GM12891 (cell line): ENCODE measurements around the gene TRAPPC3.

ENCODE experiments used
- DNase-seq: peaks from one replicate; pipeline ENCODE4 v3.0.0; 2011; ENCODE audit warnings: low spot score; ENCODE audit not compliant: insufficient read length
- FAIRE-seq: peaks from 2 replicates; lab custom pipeline; 2011; peaks lifted over from hg19 to GRCh38; lab: Jason Lieb, UNC
- PAX5 ChIP-seq: IDR thresholded peaks from 2 replicates; pipeline ENCODE4 v1.6.1; 2011; ENCODE audit warnings: low read length, moderate library complexity, mild to moderate bottlenecking; ENCODE audit not compliant: insufficient read depth, severe bottlenecking
- POLR2A ChIP-seq: IDR thresholded peaks from 2 replicates; pipeline ENCODE4 v1.6.1; 2011; ENCODE audit warnings: low read depth, low read length, control low read depth
- POLR2AphosphoS5 ChIP-seq: IDR thresholded peaks from 2 replicates; pipeline ENCODE4 v1.6.1; 2011; ENCODE audit warnings: low read depth, low read length, control low read depth
- POU2F2 ChIP-seq: IDR thresholded peaks from 2 replicates; pipeline ENCODE4 v1.6.1; 2011; ENCODE audit warnings: low read depth, mild to moderate bottlenecking, control low read depth, low read length, moderate library complexity
- SPI1 ChIP-seq: IDR thresholded peaks from 2 replicates; pipeline ENCODE4 v1.6.1; 2011; ENCODE audit warnings: low read depth, low read length, control low read depth
- TAF1 ChIP-seq: IDR thresholded peaks from 2 replicates; pipeline ENCODE4 v1.6.1; 2011; ENCODE audit warnings: low read depth, low read length, control low read depth

Gene TRAPPC3

GRCh38 chr1:36137776-36138175 lies 11.5 kb downstream of the TRAPPC3 start:
- no peak for FAIRE-seq
- TF ChIP-seq POU2F2: no peak
- TF ChIP-seq PAX5: no peak
- TF ChIP-seq SPI1: no peak
- TF ChIP-seq POLR2AphosphoS5: no peak
- no peak for TF ChIP-seq POLR2A
- no peak for TF ChIP-seq TAF1
- DNase-seq: no peak

- no peak for FAIRE-seq
- no peak for TF ChIP-seq TAF1
- TF ChIP-seq POLR2AphosphoS5: no peak
- no peak for TF ChIP-seq POLR2A
- TF ChIP-seq PAX5: no peak
- no peak for TF ChIP-seq POU2F2
- no peak for TF ChIP-seq SPI1
- no peak for DNase-seq
Measured at GRCh38 chr1:36137226-36137625, 12.1 kb downstream of the TRAPPC3 start.

GRCh38 chr1:36136535-36136934 lies 12.8 kb downstream of the TRAPPC3 start:
- TF ChIP-seq POLR2A (no peak), SPI1 (no peak), POLR2AphosphoS5 (no peak), PAX5 (no peak), POU2F2 (no peak), TAF1 (no peak)
- FAIRE-seq (no peak), DNase-seq (no peak)

DNA sequence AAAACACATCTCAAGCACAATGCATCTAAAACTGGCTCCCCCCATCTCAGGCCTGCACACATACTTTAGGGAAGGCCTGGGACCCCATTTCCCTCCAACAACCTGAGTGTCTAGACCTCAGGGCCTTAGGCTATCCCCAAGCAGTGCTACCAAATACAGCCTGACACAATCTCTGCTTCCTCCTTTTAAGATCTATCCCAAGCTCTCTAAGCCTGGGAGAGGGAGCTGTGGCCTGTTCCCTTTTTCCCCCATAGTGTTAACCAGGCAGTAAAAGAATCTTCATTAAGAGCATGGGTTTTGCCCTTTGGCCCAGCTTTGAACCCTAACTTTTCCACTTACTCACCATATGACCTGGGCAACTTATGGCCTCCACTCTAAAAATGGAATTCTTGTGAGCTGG lies 13.5 kb downstream of the TRAPPC3 start:
- no peak for FAIRE-seq
- TF ChIP-seq POLR2A (no peak), POU2F2 (no peak), PAX5 (no peak), TAF1 (no peak), SPI1 (no peak), POLR2AphosphoS5 (no peak)

DNA sequence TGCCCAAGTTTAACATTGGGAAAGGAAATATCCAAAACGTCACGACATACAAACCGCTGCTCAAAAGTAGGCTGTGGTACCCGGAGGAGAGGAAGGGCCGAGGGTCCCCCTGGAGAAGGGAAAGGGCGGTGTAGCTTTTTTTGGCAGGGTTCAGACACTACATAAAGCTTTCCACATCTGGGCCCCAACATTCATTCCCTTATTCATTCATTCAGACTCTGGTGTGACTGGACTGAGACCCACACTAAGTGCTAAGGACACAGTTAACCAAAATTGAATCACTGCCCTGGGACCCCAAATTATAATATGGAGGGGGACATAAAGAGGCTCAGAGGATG lies 14.0 kb downstream of the TRAPPC3 start:
- FAIRE-seq: no peak
- no peak for TF ChIP-seq POU2F2
- TF ChIP-seq POLR2AphosphoS5: no peak
- TF ChIP-seq SPI1: no peak
- no peak for TF ChIP-seq TAF1
- no peak for TF ChIP-seq PAX5
- no peak for TF ChIP-seq POLR2A

More for the DNA sequence above, 13.5 kb downstream of the TRAPPC3 start:
- DNase-seq: no peak

DNA sequence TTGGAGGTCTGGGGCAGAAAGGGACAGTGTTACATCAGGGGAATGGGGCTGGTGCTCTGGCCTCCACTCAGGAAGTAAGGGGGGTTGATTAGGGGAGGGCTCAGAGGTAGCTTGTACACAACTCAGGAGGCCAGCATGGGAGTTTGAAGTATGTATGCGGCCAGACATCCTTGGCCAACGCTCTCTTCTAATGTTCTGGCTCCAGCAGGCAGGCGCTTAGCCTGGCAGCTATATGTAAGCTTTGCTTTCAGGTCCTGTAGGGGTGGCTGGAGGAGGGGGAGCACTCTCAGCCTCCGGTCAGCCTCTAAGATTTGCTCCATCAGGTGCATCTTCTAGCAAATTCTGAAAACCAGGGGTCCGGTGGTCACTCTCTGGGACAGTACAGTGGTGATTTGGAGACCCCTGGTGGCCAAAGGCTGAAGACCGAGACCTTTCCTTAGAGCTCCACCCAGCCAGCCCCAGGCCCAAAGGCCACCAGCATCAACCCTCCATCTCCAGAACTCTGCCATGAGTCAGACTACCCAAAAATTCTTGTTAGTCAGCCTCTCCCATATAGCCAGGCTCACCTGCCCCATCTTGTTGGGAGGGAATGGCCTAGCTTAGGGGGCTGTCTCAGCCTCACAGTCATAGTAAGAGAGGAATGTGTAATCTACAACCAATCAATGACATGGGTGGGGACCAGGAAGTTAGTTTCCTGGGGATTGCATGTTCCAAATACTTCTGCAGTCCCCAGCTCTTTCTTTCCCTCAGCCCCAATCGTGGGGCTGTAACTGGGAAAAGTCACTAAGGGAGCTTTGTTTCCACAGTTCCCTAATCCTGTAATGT lies 14.6 kb downstream of the TRAPPC3 start:
- DNase-seq (no peak), FAIRE-seq (no peak)
- no peak for TF ChIP-seq SPI1
- TF ChIP-seq POU2F2: no peak
- TF ChIP-seq POLR2AphosphoS5: no peak
- no peak for TF ChIP-seq PAX5
- no peak for TF ChIP-seq TAF1
- TF ChIP-seq POLR2A: no peak

More for the DNA sequence above, 14.0 kb downstream of the TRAPPC3 start:
- DNase-seq: no peak

- no peak for TF ChIP-seq PAX5
- TF ChIP-seq TAF1: no peak
- no peak for TF ChIP-seq SPI1
- no peak for TF ChIP-seq POLR2A
- TF ChIP-seq POLR2AphosphoS5: no peak
- no peak for TF ChIP-seq POU2F2
- DNase-seq (no peak), FAIRE-seq (no peak)
Measured at GRCh38 chr1:36134031-36134430, 15.3 kb downstream of the TRAPPC3 start.

DNA sequence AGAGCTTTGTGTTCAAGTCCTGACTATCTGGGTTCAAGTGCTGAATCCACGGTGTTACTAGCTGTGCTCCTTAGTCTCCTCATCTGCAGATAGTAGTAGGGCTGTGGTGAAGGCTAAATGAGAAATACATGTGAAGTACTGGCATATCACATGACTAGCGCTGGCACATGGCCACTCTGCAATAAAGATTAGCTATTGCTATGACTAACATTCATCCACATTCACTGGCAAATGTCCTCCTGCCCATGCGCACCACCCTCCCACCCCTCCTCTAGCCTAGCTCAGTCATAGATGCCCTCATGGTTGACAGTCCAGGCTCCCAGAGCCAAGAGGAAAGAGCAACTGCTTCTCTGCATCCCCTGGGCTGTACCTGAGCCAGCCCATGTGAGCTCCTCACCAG lies 15.8 kb downstream of the TRAPPC3 start:
- FAIRE-seq (peak; percentile 79), DNase-seq (no peak)
- no peak for TF ChIP-seq POLR2AphosphoS5
- TF ChIP-seq TAF1: no peak
- TF ChIP-seq SPI1: no peak
- TF ChIP-seq PAX5: no peak
- no peak for TF ChIP-seq POU2F2
- no peak for TF ChIP-seq POLR2A

GRCh38 chr1:36132029-36132428 lies 17.3 kb downstream of the TRAPPC3 start:
- no peak for FAIRE-seq
- DNase-seq: no peak
- no peak for TF ChIP-seq POLR2AphosphoS5
- no peak for TF ChIP-seq PAX5
- TF ChIP-seq POLR2A: no peak
- TF ChIP-seq SPI1: no peak
- TF ChIP-seq TAF1: no peak
- TF ChIP-seq POU2F2: no peak

GRCh38 chr1:36128905-36129206 lies 20.4 kb downstream of the TRAPPC3 start:
- DNase-seq (no peak), FAIRE-seq (no peak)
- TF ChIP-seq POU2F2: no peak
- no peak for TF ChIP-seq SPI1
